Gastroesophageal sphincter (tissue), 4 donors: Measurements from ENCODE around the gene COL1A2. TPM values are rescaled to one million over a fixed set of nuclear protein-coding genes. Genes with fewer than 3 reads are reported as not detected.

Experiments
- ATAC-seq: fragments of 150-250 bp; one replicate; pipeline ENCODE4 v1.9.1; 2016; ENCODE audit warnings: mild to moderate bottlenecking, moderate library complexity
- H3K27ac ChIP-seq, 4 donors: fragments of 200-600 bp; sonication (generic) in 3 of 4; 1 replicate in 3 of 4; 2 replicates in 1 of 4; pipeline ENCODE4 v1.5.1; 2016 to 2019
- H3K27me3 ChIP-seq: fragments of 200-600 bp; sonication (generic); one replicate; pipeline ENCODE4 v1.5.1; 2019
- H3K36me3 ChIP-seq, 2 donors: fragments of 200-600 bp; sonication (generic); one replicate each; pipeline ENCODE4 v1.5.1; 2019; ENCODE audit warnings: control low read depth in 1 of 2
- H3K4me1 ChIP-seq, 3 donors: fragments of 200-600 bp; sonication (generic); 1 replicate in 2 of 3; 2 replicates in 1 of 3; pipeline ENCODE4 v1.5.1; 2016 to 2019; ENCODE audit warnings: control low read depth in 2 of 3
- H3K4me3 ChIP-seq, 2 donors: fragments of 200-600 bp; sonication (generic); one replicate each; pipeline ENCODE4 v1.5.1; 2019; ENCODE audit warnings: mild to moderate bottlenecking in 1 of 2, moderate library complexity in 1 of 2
- H3K9me3 ChIP-seq, 3 donors: fragments of 200-600 bp; sonication (generic); one replicate each; pipeline ENCODE4 v1.5.1; 2017 to 2019; ENCODE audit warnings: control low read depth in 2 of 3
- CTCF ChIP-seq, 4 experiments: fragments of 200-600 bp in 2 of 4; fragments of 450-650 bp in 2 of 4; sonication (generic) in 1 of 4; IDR thresholded peaks; one replicate each; pipeline ENCODE4 v1.5.1; 2017 to 2019; ENCODE audit warnings: antibody characterized with exemption in 4 of 4, mild to moderate bottlenecking in 2 of 4, moderate library complexity in 2 of 4
- EP300 ChIP-seq: sonication (generic); formaldehyde crosslinking; IDR thresholded peaks from one replicate; pipeline ENCODE4 v1.6.1; 2017; ENCODE audit warnings: antibody characterized with exemption, mild to moderate bottlenecking
- POLR2A ChIP-seq, 2 donors: fragments of 450-650 bp; IDR thresholded peaks; one replicate each; pipeline ENCODE4 v1.6.1; 2017; ENCODE audit warnings: antibody characterized with exemption in 2 of 2, mild to moderate bottlenecking in 2 of 2, moderate library complexity in 1 of 2
- POLR2AphosphoS5 ChIP-seq: sonication (generic); formaldehyde crosslinking; IDR thresholded peaks from one replicate; pipeline ENCODE4 v1.6.1; 2017; ENCODE audit warnings: antibody characterized with exemption
- WGBS, 2 donors: methylation state at CpG; one replicate each; pipeline ENCODE4 v1.1.5; 2018; ENCODE audit warnings: low coverage in 1 of 2; 5-methylcytosine and 5-hydroxymethylcytosine counted together
- total RNA-seq, 4 donors: library from RNA; depleted of rRNA; stranded (reverse); fragments of >200 nt; gene quantifications; one replicate each; pipeline ENCODE4 v1.1.0, GENCODE V29; 2016

The COL1A2 gene
- total RNA-seq, 4 donors from 2014 or later, result 203 to 686 (median 311) TPM

DNA sequence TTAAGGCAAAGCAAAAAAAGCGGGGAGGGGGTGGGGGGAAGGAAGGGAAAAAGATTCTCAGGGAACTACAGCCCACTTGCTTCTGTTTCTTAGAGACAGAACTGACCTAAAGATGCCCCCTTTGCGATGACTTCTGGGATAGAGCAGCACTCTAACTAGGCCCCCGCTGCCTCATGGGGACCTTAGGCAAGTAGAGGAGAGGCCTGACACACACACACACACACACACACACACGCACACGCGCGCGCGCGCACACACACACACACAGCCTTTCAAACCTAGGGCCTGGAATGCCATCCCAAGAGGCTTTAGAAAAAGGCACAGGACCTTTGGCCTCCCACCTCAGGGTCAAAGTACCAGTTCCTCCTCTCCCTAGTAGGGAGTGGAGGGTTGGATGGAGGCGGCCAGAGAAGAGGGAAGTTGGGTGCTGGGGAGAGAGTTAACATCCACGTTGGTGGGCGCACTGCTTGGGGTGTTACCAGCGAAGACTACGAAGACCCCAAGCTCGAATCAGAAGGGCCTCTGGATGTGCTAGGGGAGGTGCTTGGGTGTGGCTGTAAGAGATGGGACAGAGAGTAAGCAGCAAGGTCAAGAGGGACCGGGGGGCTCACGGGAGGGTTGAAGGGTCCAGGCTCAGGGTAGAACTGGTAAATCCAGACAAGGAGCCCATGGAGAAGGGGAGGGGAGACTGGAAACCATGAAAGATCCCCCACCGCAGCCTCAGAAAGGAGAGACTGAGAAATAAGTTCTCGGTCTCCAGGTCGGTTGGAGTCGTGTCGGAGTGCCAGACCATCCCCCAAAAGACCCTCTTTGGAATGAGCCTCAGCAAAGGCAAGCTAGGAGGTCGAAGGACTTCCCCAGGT, 1.2 kb upstream of the COL1A2 start:
- H3K27ac ChIP-seq, result peak overlapping the region; percentile 86 to 94 (median 90)
- H3K4me3 ChIP-seq, result peak overlapping the region in 1 of 2 donors; percentile 64
- no peaks in the 10 kb centered on the region for H3K27me3 ChIP-seq
- ATAC-seq, result no peak
- 21% methylated on average over 11 of the region's 24 CpGs; no CpG with 5 or more reads in 1 of the 2 donors for WGBS, 2 donors
- H3K9me3 ChIP-seq, result no peaks in the 10 kb centered on the region
- peaks cover 5 to 49% (median 15%) of the 10 kb centered on the region in 3 donors for H3K4me1 ChIP-seq
- peaks cover 0 to 2% of the 10 kb centered on the region in 2 donors for H3K36me3 ChIP-seq
- TF ChIP-seq EP300, result no peak
- no peak for TF ChIP-seq POLR2A (IDR thresholded peaks at IDR 0.05)
- no peak for TF ChIP-seq CTCF (IDR thresholded peaks at IDR 0.05)
- TF ChIP-seq POLR2AphosphoS5, result no peak

DNA sequence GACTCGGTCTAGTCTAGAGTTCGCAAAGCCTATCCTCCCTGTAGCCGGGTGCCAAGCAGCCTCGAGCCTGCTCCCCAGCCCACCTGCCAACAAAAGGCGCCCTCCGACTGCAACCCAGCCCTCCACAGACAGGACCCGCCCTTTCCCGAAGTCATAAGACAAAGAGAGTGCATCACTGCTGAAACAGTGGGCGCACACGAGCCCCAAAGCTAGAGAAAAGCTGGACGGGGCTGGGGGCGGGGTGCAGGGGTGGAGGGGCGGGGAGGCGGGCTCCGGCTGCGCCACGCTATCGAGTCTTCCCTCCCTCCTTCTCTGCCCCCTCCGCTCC, 622 bp upstream of the COL1A2 start:
- WGBS, 2 donors, result no CpG with 5 or more reads among the region's 19 CpGs
- H3K36me3 ChIP-seq, result peaks cover 3 to 7% of the 10 kb centered on the region in 2 donors
- ATAC-seq, result peak; percentile 0
- no peaks in the 10 kb centered on the region for H3K27me3 ChIP-seq
- H3K27ac ChIP-seq, result peak overlapping the region; percentile 86 to 94 (median 90)
- no peaks in the 10 kb centered on the region for H3K9me3 ChIP-seq
- peaks cover 10 to 55% (median 15%) of the 10 kb centered on the region in 3 donors for H3K4me1 ChIP-seq
- TF ChIP-seq EP300, result no peak
- no peak for TF ChIP-seq POLR2A (IDR thresholded peaks at IDR 0.05)
- TF ChIP-seq CTCF (IDR thresholded peaks at IDR 0.05), result no peak
- no peak for TF ChIP-seq POLR2AphosphoS5
- peak overlapping the region; percentile 54 to 64 for H3K4me3 ChIP-seq

DNA sequence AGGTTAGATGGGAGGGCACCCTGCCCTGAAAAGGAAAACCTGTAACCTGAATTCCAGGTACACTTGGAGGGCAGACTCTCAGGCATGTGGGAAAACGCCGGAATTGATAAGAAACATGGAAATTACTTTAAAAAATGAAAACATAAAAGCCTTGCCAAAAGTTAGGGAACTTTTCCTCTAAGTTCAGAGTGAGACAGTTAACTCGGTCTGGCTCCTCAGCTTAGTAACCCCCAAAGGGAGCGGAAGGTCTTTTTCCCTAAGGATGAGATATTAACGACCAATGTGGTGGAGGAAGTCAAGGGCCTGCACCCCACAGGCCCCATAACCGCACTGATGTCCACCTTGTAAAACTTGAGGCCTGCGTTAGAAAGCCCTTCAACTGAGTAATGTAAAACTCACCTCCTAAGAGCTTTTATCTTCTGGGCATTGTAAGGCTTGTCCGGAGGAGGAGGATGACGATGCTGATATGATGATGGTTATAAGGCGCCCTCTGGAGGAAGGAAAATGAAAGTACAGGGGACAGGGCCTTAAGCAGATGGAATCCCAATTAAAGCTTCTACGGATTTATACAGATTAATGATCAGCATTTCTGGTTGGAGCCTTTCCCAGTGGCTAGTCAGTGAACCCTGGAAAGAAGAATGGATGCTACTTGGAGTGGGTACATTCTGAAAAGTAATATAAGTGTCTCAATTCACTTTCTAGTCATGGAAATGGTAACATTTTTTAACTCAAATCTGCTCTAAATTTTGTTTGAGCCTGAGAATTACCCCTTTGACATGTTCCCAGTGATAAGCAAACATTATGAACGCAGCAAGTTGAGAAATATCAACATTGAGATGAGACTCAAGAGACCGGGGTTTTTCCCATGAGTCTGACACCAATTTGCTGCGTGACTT, 694 bp downstream of the COL1A2 start:
- TF ChIP-seq CTCF (IDR thresholded peaks at IDR 0.05) (peak; percentile 84 to 96 (median 92)), POLR2AphosphoS5 (peak; percentile 82), EP300 (no peak), POLR2A (IDR thresholded peaks at IDR 0.05) (peak in 1 of 2 donors; percentile 8)
- H3K4me3 ChIP-seq, result peak overlapping the region; percentile 54 to 64
- ATAC-seq, result peak; percentile 72
- 7 to 9% methylated on average over 7 to 12 of the region's 14 CpGs for WGBS, 2 donors
- peaks cover 7 to 20% of the 10 kb centered on the region in 2 donors for H3K36me3 ChIP-seq
- no peaks in the 10 kb centered on the region for H3K9me3 ChIP-seq
- peaks cover 15 to 62% (median 20%) of the 10 kb centered on the region in 3 donors for H3K4me1 ChIP-seq
- H3K27ac ChIP-seq, result peak overlapping the region; percentile 86 to 94 (median 90)
- H3K27me3 ChIP-seq, result no peaks in the 10 kb centered on the region

DNA sequence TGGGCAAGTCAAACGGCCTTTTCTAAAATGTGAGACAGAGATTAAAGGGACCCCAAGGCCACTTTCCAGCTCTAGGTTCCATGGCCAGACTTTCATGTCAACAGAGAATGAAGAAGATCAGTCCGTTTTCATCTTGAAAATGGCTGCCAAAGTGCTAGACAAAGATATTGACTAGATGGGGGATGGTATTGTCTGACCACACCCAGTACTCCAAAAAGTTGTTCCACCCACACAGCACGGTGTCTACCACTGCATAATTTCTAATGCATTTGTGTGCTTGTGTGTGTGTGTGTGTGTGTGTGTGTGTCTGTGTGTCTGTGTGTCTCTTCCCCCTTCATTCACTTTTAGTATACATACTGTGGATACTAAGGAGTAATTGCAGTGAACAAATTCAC, 1.3 kb downstream of the COL1A2 start:
- 8 to 10% methylated on average over 2 to 3 of the region's 3 CpGs for WGBS, 2 donors
- TF ChIP-seq POLR2AphosphoS5 (peak; percentile 19), CTCF (IDR thresholded peaks at IDR 0.05) (no peak), EP300 (no peak), POLR2A (IDR thresholded peaks at IDR 0.05) (no peak)
- Histone ChIP-seq H3K36me3 (peaks cover 7 to 26% of the 10 kb centered on the region in 2 donors), H3K4me3 (peak overlapping the region; percentile 54 to 64), H3K27me3 (no peaks in the 10 kb centered on the region), H3K9me3 (no peaks in the 10 kb centered on the region), H3K4me1 (peaks cover 15 to 69% (median 20%) of the 10 kb centered on the region in 3 donors), H3K27ac (peak overlapping the region; percentile 86 to 94 (median 90))
- ATAC-seq, result peak; percentile 49
